Measurements from ENCODE around the gene CYS1. TPM values are rescaled to one million over a fixed set of nuclear protein-coding genes. Genes with fewer than 3 reads are reported as not detected.

CYS1 gene
- total and polyA plus RNA-seq, 4 donors: 0.07 to 4.1 (median 1.0) TPM

DNA sequence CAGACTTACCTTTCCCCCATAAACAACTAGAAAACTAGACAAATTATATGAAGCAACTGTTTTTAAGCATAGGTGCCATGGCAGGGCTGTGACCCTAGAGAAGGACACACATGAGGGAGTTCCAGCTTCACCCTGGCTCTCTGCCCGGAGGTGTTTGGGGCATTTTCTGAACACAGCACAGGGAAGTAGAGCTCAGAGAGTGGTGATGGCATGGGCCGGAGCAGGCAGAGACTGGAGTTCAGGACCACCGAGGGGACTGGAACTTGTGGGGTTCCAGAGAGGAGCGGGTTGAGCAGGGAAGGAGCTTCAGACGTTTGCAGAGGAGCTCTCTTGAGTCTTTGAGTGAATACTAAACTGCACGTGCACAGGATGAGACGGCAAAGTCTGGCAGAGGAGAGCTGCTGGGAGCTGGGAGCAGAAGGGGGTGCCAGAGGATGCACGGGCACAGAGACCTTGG, 63.4 kb downstream of the CYS1 start:
- TF ChIP-seq NR2F2 (IDR thresholded peaks at IDR 0.05): no peak
- TF ChIP-seq GABPA (IDR thresholded peaks at IDR 0.05 in 1 of 2, conservative IDR thresholded peaks at IDR 0.05 in 1 of 2): no peak
- TF ChIP-seq SP1 (IDR thresholded peaks at IDR 0.05): peak; percentile 89
- no peak for TF ChIP-seq ZBTB33 (IDR thresholded peaks at IDR 0.05)
- peak in 1 of 2 donors; percentile 37 for TF ChIP-seq RAD21 (IDR thresholded peaks at IDR 0.05)
- TF ChIP-seq, protein P1, sequence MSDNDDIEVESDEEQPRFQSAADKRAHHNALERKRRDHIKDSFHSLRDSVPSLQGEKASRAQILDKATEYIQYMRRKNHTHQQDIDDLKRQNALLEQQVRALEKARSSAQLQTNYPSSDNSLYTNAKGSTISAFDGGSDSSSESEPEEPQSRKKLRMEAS (IDR thresholded peaks at IDR 0.05): peak; percentile 56
- TF ChIP-seq JUND (IDR thresholded peaks at IDR 0.05): no peak
- TF ChIP-seq TAF1 (conservative IDR thresholded peaks at IDR 0.05): no peak
- peak; percentile 44 to 54 for TF ChIP-seq HNF4A (conservative IDR thresholded peaks at IDR 0.05)
- TF ChIP-seq RXRA (IDR thresholded peaks at IDR 0.05): peak; percentile 96 to 97
- TF ChIP-seq, protein P2, sequence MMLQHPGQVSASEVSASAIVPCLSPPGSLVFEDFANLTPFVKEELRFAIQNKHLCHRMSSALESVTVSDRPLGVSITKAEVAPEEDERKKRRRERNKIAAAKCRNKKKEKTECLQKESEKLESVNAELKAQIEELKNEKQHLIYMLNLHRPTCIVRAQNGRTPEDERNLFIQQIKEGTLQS (IDR thresholded peaks at IDR 0.05): no peak
- TF ChIP-seq, protein P3, sequence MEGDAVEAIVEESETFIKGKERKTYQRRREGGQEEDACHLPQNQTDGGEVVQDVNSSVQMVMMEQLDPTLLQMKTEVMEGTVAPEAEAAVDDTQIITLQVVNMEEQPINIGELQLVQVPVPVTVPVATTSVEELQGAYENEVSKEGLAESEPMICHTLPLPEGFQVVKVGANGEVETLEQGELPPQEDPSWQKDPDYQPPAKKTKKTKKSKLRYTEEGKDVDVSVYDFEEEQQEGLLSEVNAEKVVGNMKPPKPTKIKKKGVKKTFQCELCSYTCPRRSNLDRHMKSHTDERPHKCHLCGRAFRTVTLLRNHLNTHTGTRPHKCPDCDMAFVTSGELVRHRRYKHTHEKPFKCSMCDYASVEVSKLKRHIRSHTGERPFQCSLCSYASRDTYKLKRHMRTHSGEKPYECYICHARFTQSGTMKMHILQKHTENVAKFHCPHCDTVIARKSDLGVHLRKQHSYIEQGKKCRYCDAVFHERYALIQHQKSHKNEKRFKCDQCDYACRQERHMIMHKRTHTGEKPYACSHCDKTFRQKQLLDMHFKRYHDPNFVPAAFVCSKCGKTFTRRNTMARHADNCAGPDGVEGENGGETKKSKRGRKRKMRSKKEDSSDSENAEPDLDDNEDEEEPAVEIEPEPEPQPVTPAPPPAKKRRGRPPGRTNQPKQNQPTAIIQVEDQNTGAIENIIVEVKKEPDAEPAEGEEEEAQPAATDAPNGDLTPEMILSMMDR (IDR thresholded peaks at IDR 0.05; ENCODE audit: low read depth, low read length, missing input control): no peak
- TF ChIP-seq HNF4G (IDR thresholded peaks at IDR 0.05): no peak
- TF ChIP-seq FOXA1 (IDR thresholded peaks at IDR 0.05): no peak
- TF ChIP-seq EGR1 (IDR thresholded peaks at IDR 0.05; ENCODE audit: low read depth in 2 of 2): peak in 1 of 2 donors; percentile 43
- TF ChIP-seq FOXA2 (IDR thresholded peaks at IDR 0.05): no peak
- TF ChIP-seq, protein P4, sequence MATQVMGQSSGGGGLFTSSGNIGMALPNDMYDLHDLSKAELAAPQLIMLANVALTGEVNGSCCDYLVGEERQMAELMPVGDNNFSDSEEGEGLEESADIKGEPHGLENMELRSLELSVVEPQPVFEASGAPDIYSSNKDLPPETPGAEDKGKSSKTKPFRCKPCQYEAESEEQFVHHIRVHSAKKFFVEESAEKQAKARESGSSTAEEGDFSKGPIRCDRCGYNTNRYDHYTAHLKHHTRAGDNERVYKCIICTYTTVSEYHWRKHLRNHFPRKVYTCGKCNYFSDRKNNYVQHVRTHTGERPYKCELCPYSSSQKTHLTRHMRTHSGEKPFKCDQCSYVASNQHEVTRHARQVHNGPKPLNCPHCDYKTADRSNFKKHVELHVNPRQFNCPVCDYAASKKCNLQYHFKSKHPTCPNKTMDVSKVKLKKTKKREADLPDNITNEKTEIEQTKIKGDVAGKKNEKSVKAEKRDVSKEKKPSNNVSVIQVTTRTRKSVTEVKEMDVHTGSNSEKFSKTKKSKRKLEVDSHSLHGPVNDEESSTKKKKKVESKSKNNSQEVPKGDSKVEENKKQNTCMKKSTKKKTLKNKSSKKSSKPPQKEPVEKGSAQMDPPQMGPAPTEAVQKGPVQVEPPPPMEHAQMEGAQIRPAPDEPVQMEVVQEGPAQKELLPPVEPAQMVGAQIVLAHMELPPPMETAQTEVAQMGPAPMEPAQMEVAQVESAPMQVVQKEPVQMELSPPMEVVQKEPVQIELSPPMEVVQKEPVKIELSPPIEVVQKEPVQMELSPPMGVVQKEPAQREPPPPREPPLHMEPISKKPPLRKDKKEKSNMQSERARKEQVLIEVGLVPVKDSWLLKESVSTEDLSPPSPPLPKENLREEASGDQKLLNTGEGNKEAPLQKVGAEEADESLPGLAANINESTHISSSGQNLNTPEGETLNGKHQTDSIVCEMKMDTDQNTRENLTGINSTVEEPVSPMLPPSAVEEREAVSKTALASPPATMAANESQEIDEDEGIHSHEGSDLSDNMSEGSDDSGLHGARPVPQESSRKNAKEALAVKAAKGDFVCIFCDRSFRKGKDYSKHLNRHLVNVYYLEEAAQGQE (IDR thresholded peaks at IDR 0.05): peak; percentile 64
- TF ChIP-seq YY1 (IDR thresholded peaks at IDR 0.05): peak; percentile 54

More for the DNA sequence above, 63.4 kb downstream of the CYS1 start:
- no peaks in the 10 kb centered on the region for H3K27me3 ChIP-seq (ENCODE audit: control insufficient read depth in 4 of 4, insufficient read depth in 4 of 4, low read length in 3 of 4)
- 60% methylated on average over 8 of the region's 8 CpGs for WGBS
- H3K4me1 ChIP-seq (ENCODE audit: control insufficient read depth in 4 of 4, insufficient read depth in 4 of 4, low read length in 3 of 4): peaks cover 14 to 35% (median 27%) of the 10 kb centered on the region in 4 donors
- DNase-seq (ENCODE audit: low spot score): no peak
- no peaks in the 10 kb centered on the region for H3K9me3 ChIP-seq (ENCODE audit: control insufficient read depth in 4 of 4, low read length in 3 of 4)
- H3K27ac ChIP-seq (ENCODE audit: low read depth in 1 of 2, low read length in 2 of 2): peak overlapping the region; percentile 64 to 72
- H3K9ac ChIP-seq (ENCODE audit: low read depth in 1 of 2, low read length in 2 of 2): peak overlapping the region in 1 of 2 donors; percentile 42
- H3K36me3 ChIP-seq (ENCODE audit: control insufficient read depth in 4 of 4, insufficient read depth in 3 of 4, low read depth in 1 of 4, low read length in 3 of 4): no peaks in the 10 kb centered on the region
- H3K4me3 ChIP-seq (ENCODE audit: low read depth in 1 of 3, low read length in 3 of 3): no peak overlapping the region

Data from liver (tissue), 9 donors.